Medulla oblongata (tissue), 1 donor: Measurements from ENCODE around the gene C19orf67.

ENCODE experiments used
- DNase-seq: peaks from one replicate; pipeline ENCODE4 v3.0.0-alpha.2; 2015; ENCODE audit errors: extremely low spot score

C19orf67 gene

GRCh38 chr19:14110650-14111049 lies 25.1 kb upstream of the C19orf67 start:
- no peak for DNase-seq

GRCh38 chr19:14107581-14108461 lies 22.2 kb upstream of the C19orf67 start:
- peak; percentile 40 for DNase-seq

DNA sequence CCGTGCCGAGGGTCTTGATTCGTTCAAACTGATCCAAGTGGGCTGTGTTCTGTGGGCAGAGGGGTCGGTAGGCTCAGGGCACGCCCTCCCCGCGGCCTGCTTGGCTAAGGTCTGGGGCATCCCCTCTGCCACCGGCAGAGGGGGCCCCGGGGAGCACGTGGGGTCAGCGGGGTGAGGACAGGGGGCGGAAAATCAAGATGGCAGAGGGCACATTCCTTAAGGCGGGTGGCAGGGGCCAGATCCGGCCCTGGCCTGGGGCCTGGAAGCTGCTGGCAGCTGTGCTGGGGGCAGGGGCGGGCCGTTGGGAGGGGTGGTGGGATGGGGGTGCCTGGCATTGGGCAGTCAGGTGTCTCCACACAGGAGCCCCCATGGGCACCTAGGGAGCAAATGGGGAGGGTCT lies 21.3 kb upstream of the C19orf67 start:
- DNase-seq, result no peak

DNA sequence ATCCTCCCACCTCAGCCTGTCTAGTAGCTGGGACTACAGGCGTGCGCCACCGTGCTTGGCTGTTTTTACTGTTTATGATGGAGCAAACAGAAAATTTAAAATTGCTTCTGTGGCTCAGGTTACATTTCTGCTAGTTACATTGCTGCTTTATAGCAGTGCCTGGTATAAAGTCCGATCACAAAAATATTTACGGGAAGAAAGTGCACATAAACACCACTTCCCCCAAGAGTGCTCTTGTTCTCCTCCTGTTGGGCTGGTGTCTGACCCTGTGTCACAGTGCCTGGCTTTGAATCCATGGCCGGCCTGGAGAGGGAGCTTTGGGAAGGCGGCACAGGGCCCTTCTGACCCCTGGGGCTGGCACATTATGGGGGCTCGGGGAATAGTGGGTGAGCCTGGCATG lies 20.1 kb upstream of the C19orf67 start:
- no peak for DNase-seq

GRCh38 chr19:14103310-14103709 lies 17.7 kb upstream of the C19orf67 start:
- DNase-seq, result no peak

DNA sequence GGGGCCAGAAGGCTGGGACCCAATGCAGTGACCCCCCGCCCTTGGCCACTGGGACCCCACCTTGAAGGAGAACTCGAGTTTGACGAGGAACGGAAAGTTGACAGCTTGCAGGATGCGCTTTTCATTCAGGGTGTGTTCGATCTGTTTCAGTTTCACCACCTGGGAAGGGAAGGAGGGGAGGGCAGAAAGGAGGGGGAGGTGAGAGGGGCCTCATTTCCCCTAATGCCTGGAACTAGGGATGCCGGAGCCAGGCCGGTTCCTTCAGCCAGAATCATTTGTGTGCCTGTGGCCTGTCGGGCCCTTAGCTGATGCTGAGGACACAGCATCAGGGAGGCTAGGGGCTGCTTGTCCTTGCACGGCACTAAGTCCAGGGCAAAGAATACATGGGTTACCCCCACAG lies 17.2 kb upstream of the C19orf67 start:
- DNase-seq, result no peak

- DNase-seq, result no peak
Observed at GRCh38 chr19:14102102-14102696, 16.6 kb upstream of the C19orf67 start.

DNA sequence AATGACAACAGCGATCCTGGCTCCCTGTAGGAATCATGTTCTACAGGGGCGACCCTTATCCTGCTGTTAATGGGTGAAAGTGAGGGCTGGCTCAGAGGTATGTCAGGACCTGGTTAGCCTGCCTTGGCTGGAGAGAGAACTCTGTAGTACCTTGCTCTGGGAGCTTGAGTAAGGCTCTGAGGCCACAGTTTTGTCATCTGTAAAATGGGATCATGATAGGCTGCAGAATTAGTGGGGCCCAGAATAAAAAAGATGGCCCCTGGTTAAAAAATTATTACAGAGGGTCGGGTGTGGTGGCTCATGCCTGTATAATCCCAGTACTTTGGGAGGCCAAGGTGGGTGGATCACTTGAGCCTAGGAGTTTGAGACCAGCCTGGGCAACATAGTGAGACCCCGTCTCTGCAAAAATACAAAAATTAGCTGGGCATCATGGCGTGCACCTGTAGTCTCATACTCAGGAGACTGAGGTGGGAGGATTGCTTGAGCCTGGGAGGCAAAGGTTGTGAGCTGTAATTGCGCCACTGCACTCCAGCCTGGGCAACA lies 15.5 kb upstream of the C19orf67 start:
- DNase-seq, result no peak

DNA sequence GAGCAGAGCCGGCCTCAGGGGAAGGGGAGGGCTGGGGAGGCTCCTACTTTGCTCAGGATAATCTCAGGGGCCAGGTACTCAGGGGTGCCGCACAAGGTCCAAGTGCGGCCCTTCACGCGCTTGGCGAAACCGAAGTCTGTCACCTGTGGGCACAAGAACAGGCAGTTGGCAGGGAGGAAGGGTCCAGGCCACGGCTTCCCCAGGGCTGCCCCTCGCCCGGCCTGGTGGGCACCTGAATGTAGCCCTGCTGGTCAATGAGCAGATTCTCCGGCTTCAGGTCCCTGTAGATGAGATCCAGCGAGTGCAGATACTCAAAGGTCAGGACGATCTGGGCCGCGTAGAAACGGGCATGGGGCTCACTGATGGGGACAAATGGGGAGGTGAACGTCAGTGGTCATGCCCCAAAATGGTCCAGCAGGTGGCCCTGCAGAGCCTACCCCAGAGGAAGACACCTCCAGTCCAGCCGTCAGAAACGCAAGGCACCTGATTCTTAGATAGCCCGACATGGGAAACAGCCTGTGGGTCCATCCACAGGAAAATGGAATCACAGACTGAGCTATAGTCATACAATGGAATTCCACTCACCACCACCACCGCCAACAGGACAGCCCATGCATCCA lies 12.1 kb upstream of the C19orf67 start:
- DNase-seq, result no peak

GRCh38 chr19:14096272-14096992 lies 10.8 kb upstream of the C19orf67 start:
- no peak for DNase-seq

- no peak for DNase-seq
Observed at GRCh38 chr19:14094854-14095253, 9.3 kb upstream of the C19orf67 start.

GRCh38 chr19:14093117-14093823 lies 7.7 kb upstream of the C19orf67 start:
- no peak for DNase-seq

DNA sequence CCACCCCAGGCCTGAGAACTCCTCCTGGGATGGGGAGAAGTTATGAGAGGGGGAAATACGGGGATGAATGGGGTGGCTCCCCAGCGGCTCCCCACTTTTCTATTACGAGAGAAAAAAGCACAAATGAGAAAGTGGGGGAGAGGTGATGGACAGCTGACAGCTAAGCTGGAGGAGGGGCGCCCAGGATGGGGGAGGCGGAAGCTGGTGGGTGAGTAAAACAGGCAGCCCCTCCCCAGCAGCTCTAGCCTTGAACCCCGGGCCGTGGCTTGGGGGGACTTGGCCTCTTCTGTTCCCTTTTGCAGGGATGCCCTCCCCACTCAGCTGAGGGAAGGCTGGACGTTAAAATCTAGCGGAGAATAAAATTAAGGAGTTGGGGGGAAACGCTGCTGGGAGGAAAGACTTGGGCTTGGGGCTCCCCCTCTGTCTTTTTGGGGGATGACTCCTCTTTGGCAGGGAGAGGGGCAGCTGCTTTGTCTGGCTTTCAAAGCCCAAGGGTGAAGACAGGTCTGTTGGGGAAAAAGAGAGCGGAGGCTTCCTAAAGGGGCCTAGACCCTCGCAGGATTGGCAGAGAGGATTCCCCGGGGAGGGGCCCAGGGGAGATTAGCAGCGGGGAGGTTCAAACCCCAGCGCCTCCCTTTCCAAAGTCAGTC lies 6.4 kb upstream of the C19orf67 start:
- peak; percentile 27 for DNase-seq

GRCh38 chr19:14091081-14091812 lies 5.7 kb upstream of the C19orf67 start:
- DNase-seq, result peak; percentile 43

DNA sequence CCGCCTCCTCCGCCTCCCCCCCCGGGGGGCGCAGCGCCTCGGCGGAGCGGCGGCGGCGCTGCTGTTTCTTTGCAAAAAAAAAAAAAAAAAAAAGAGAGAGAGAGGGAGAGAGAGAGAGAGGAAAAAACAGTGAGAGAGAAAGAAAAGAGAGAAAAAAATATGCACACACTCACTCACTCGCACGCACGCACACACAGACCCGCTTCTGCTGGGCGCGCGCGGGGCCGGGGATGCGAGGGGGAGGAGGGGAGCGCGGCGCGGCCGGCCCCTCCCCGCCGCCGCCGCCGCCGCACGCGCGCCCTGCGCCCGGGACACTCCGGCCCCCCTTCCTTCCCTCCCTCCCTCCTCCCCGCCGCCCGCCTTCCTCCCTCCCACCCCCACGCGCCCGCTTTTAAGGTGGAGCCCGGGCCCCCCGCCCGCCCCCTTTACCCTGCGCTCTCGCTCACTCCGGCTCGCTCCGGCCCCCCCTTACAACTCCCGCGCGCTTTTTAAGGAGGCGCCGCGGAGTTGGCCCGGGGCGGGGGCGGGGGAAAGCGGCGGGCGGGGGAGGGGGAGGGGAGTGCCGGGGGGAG lies 5.0 kb upstream of the C19orf67 start, which contains the start of gene SAMD1:
TSS of gene SAMD1 (minus strand) at position 243 of the 572 bp plus-strand sequence.
- peak; percentile 89 for DNase-seq

DNA sequence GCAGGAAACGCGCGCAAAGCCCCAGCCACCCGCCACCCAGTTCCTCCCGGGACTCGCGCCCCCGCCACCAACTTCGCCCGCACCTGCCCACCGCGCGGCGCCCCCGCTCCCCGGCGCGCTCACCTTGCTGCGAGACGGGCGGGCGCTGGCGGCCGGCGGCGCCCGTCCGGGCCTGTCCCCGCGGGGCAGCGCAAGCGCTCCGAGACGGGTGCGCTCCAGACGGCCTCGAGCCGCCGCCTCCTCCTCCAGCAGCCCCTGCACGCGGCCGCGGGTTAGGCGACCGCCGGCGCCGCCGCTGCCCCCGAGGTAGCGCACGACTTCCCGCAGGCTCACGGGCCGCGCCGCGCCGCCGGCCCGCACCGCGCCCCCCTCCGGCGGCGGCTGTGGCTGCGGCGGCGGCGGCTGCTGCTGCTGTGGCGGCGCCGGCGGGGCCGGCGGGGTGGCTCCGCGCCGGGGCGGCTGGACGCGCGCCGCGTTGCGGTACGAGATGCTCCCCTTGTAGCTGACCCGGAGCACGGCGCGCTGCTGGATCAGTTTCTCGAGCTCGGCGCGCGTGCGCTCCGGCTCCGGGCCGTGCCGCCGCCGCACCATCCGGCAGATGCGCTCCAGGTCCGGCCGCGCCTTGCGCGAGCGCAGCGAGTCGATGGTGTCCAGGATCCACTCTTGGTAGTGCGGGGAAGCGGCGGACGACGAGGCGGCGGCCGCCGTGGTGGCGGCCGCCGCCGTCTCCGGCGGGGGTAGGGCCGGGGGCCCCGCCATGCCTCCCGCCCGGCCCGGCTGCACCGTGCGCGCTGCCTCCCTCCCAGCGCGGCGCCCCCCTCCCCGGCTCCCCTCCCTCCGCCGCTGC lies 4.3 kb upstream of the C19orf67 start:
- no peak for DNase-seq

- DNase-seq, result peak; percentile 29
Observed at GRCh38 chr19:14089412-14089661, 3.8 kb upstream of the C19orf67 start.

- DNase-seq, result no peak
Observed at GRCh38 chr19:14088634-14089411, 3.2 kb upstream of the C19orf67 start.
